Activated T-helper 17 cell treated with anti-CD3 and anti-CD28 coated beads, Interleukin-2, amount 50 U/mL, for 72 hours (primary cell): Measurements from ENCODE around the gene OSCAR. TPM values are rescaled to one million over a fixed set of nuclear protein-coding genes. Genes with fewer than 3 reads are reported as not detected.
A peak's percentile ranks its signal among the peaks of the same experiment; 100 is the strongest.

Experiments
- ATAC-seq: fragments of 150-1000 bp; cut with Tn5 transposase; replicated peaks from 2 replicates; pipeline ENCODE4 v1.10.0; 2021; ENCODE audit warnings: mild to moderate bottlenecking, moderate library complexity
- H3K27ac Mint-ChIP-seq: one replicate; pipeline ENCODE4 v1.8.0; 2022; ENCODE audit warnings: mixed read lengths
- H3K27me3 Mint-ChIP-seq: one replicate; pipeline ENCODE4 v1.8.0; 2022; ENCODE audit warnings: mixed read lengths
- H3K36me3 Mint-ChIP-seq: one replicate; pipeline ENCODE4 v1.8.0; 2022; ENCODE audit warnings: low read depth, mild to moderate bottlenecking, mixed read lengths
- H3K4me1 Mint-ChIP-seq: one replicate; pipeline ENCODE4 v1.8.0; 2022; ENCODE audit warnings: mixed read lengths
- H3K4me3 Mint-ChIP-seq: one replicate; pipeline ENCODE4 v1.8.0; 2022; ENCODE audit warnings: mild to moderate bottlenecking, mixed read lengths
- H3K9me3 Mint-ChIP-seq: one replicate; pipeline ENCODE4 v1.8.0; 2022; ENCODE audit warnings: mixed read lengths
- total RNA-seq, 2 donors: library from RNA; stranded (reverse); gene quantifications; one replicate each; pipeline ENCODE4 v1.2.3, GENCODE V29; 2022

The OSCAR gene
- total RNA-seq, 2 donors from 2014 or later = 0.58 TPM; not detected in 1

DNA sequence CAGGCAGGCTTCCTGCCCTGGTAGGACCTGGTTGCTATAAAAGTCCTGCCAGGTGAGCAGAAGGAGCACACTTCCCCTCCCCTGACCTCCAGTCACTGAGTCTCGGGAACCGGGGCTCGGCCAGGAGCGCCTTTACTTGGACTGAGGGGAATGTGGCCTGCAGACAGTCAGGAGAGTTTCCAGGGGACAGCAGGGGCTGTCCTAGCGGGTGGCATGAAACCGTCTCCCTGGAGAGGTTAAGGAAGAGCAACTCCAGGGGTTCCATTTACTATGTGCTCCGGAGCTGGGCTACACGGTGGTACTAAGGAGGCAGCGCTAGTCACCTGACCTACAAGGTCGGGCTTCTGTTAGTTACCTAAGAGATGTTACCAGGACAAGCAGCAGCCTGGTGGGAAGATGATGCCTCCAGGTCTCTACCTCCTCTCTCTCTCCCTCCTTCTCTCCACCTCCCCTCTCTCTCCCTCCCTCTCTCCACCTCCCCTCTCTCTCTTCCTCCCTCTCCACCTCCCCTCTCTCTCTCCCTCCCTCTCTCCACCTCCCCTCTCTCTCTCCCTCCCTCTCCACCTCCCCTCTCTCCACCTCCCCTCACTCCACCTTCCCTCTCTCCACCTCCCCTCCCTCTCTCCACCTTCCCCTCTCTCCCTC, 32.8 kb upstream of the OSCAR start:
- Mint-ChIP-seq H3K27ac (no peak overlapping the region), H3K4me3 (no peak overlapping the region), H3K9me3 (no peaks in the 10 kb centered on the region), H3K27me3 (no peaks in the 10 kb centered on the region), H3K4me1 (peaks cover 5% of the 10 kb centered on the region), H3K36me3 (peaks cover 40% of the 10 kb centered on the region)
- ATAC-seq = no peak

GRCh38 chr19:54129617-54129996, 29.0 kb upstream of the OSCAR start:
- Mint-ChIP-seq H3K27ac (no peak overlapping the region), H3K4me1 (no peaks in the 10 kb centered on the region), H3K4me3 (no peak overlapping the region), H3K36me3 (peaks cover 67% of the 10 kb centered on the region), H3K27me3 (no peaks in the 10 kb centered on the region), H3K9me3 (no peaks in the 10 kb centered on the region)
- ATAC-seq = no peak

DNA sequence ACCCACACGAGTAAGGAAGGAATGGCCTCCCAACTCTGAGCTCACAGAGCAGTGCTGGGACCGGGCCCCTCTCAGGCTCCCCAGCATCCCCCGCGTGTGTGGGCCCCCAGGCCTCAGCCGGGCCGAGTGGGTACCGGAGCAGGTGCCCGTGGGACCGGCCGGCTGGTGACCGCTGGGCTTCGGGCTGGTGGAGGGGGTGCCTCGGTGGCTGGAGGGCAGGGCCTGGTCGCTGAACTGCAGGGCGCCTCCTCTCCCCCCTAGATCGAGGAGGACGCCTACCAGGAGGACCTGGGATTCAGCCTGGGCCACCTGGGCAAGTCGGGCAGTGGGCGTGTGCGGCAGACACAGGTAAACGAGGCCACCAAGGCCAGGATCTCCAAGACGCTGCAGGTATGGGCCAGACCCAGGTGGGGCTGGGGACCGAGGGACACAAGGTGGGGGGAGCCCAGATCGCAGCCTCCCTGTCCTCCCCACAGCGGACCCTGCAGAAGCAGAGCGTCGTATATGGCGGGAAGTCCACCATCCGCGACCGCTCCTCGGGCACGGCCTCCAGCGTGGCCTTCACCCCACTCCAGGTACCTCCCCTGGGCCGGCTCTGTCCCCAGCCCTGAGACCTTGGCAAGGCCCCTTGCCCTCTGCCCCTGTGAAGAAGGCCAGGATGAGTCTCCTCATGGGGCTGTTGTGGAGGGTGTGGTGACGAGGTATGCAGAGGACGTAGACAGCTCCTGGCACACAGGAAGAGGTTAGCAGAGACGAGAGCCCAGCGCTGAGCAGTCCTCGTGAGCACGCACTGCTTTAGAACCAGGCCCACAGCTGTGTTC, 28.4 kb upstream of the OSCAR start:
- Mint-ChIP-seq H3K9me3 (no peaks in the 10 kb centered on the region), H3K27ac (no peak overlapping the region), H3K36me3 (peaks cover 73% of the 10 kb centered on the region), H3K4me3 (no peak overlapping the region), H3K27me3 (no peaks in the 10 kb centered on the region), H3K4me1 (no peaks in the 10 kb centered on the region)
- no peak for ATAC-seq

GRCh38 chr19:54128441-54128725, 27.8 kb upstream of the OSCAR start:
- Mint-ChIP-seq H3K36me3 (peaks cover 79% of the 10 kb centered on the region), H3K27me3 (no peaks in the 10 kb centered on the region), H3K27ac (no peak overlapping the region), H3K4me1 (no peaks in the 10 kb centered on the region), H3K9me3 (no peaks in the 10 kb centered on the region), H3K4me3 (no peak overlapping the region)
- ATAC-seq = no peak

DNA sequence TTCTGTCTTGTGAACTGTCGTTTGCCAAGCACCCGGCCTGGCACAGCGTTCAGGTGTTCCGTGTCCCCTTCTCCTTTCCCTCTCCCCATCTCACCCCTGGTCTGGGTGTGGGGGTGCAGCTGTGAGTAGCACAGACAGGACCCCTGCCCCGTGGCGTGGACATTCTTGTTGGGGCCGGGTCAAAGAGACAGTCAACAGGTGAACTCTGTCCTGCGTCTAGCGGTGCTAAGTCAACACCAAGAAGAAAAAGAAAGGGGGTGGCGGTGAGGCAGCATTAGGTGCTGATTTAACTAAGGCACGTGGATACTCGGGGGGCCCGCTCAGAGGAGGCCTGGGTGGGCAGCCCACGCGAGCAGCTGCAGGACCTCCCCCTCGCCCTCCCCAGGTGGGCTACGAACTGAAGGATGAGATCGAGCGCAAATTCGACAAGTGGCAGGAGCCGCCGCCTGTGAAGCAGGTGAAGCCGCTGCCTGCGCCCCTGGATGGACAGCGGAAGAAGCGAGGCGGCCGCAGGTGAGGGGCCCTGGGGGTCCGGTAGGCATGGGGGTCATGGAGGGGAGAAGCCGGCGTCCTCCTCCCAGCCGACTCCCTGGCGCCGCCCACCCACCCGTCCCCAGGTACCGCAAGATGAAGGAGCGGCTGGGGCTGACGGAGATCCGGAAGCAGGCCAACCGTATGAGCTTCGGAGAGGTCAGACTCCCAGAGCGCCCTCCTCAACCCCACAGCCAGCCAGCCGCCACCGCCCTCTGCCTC, 27.3 kb upstream of the OSCAR start:
- no peak for ATAC-seq
- no peaks in the 10 kb centered on the region for H3K4me1 Mint-ChIP-seq
- H3K36me3 Mint-ChIP-seq = peaks cover 84% of the 10 kb centered on the region
- H3K4me3 Mint-ChIP-seq = no peak overlapping the region
- no peaks in the 10 kb centered on the region for H3K9me3 Mint-ChIP-seq
- no peak overlapping the region for H3K27ac Mint-ChIP-seq
- no peaks in the 10 kb centered on the region for H3K27me3 Mint-ChIP-seq

DNA sequence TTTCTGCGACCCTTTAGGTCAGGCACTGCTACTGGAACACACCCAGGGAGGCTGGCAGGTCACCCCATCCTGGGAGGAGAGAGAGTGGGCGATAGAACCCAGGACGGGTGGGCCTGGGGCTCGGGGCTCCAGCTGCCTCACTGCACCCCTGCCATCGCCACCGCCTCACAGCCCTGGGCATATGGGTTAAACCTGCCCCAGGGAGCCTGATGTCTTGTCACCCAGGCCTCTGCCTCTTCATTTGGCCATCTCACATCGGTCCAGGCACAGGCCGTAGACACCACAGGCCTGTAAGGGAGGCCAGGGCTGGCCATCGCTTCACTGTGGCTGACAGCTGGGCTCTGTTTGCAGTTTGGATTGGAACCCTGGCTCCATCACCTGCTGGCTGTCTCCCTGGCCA, 25.1 kb upstream of the OSCAR start:
- Mint-ChIP-seq H3K9me3 (no peaks in the 10 kb centered on the region), H3K4me3 (no peak overlapping the region), H3K4me1 (no peaks in the 10 kb centered on the region), H3K27me3 (no peaks in the 10 kb centered on the region), H3K36me3 (peaks cover 93% of the 10 kb centered on the region), H3K27ac (no peak overlapping the region)
- ATAC-seq = no peak

GRCh38 chr19:54124393-54124792, 23.8 kb upstream of the OSCAR start:
- no peaks in the 10 kb centered on the region for H3K9me3 Mint-ChIP-seq
- H3K4me3 Mint-ChIP-seq = no peak overlapping the region
- H3K36me3 Mint-ChIP-seq = peaks cover 97% of the 10 kb centered on the region
- no peaks in the 10 kb centered on the region for H3K4me1 Mint-ChIP-seq
- ATAC-seq = no peak
- no peak overlapping the region for H3K27ac Mint-ChIP-seq
- H3K27me3 Mint-ChIP-seq = no peaks in the 10 kb centered on the region

- Mint-ChIP-seq H3K9me3 (no peaks in the 10 kb centered on the region), H3K27ac (no peak overlapping the region), H3K27me3 (no peaks in the 10 kb centered on the region), H3K36me3 (peaks cover 95% of the 10 kb centered on the region), H3K4me3 (no peak overlapping the region), H3K4me1 (no peaks in the 10 kb centered on the region)
- ATAC-seq = no peak
Measured at GRCh38 chr19:54123682-54124081, 23.1 kb upstream of the OSCAR start.

DNA sequence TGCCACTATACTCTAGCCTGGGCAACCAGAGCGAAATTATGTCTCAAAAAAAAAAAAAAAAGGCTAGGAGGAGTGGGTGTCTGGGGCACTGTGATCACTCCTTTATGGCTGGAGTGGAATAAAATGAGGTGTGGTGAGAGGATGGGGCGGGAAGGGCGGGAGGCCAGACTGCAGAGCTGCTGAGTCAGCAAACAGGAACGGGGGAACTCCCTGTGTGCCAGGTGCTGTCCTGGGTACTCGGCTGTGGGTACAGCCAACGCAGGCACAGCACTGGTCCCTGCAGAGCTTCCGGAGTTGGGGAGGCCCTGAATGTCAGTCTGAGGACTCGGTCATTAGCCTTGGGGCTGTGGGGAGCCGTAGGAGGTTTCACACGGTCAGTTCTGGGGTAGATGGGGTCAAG, 20.7 kb upstream of the OSCAR start:
- no peaks in the 10 kb centered on the region for H3K9me3 Mint-ChIP-seq
- H3K36me3 Mint-ChIP-seq = peaks cover 84% of the 10 kb centered on the region
- peaks cover 8% of the 10 kb centered on the region for H3K4me1 Mint-ChIP-seq
- no peak overlapping the region for H3K27ac Mint-ChIP-seq
- H3K27me3 Mint-ChIP-seq = no peaks in the 10 kb centered on the region
- ATAC-seq = no peak
- no peak overlapping the region for H3K4me3 Mint-ChIP-seq

DNA sequence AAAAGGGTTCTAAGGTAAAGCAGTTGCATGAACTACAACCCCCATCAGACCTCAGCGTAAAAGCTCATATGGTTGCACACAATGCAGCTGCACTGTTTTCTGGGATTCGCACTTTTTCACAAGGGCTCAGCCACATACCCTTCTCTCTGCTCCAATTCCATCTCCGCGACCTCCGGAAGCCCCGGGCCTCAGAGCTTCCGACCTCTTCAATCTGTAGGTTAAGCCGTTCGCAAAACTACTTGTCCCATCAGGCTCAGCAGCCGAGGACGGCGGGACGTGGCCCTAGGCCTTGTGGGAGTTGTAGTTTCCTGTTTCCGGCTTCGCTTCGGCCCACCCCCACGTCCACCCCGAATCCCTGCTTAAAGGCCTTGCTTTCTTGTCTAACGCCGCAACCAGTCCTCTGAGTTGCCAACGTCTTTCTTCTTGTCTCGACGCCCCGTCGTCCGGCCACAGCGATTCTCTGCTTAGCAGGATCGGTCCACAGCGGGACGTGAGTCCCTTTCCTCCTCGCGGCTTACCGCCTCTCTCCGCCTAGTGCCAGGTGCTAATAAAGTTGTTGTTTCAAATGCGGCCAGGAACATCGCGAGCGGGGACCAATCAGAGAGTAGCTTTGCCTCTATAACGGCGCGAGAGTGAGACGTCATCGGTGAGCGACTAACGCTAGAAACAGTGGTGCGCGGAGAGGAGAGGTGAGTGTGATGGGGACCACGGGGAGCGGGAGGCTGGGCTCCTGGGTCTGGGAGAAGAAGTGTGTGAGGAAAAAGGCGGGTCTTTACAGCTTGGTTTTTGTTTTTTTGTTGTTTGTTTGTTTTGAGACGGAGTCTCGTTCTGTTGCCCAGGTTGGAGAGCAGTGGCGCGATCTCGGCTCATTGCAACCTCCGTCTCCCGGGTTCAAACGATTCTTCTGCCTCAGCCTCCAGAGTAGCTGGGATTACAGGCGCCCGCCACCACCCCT, 14.8 kb upstream of the OSCAR start, which contains the start of the genes PRPF31 and TFPT:
TSS of gene PRPF31 (plus strand) at position 646 of the 955 bp plus-strand sequence. CDS start 2,525 bp downstream, outside the sequence.
TSS of gene TFPT (minus strand) at position 549 of the 955 bp plus-strand sequence. CDS start at position 161, 388 bp downstream.
- Mint-ChIP-seq H3K9me3 (no peaks in the 10 kb centered on the region), H3K27me3 (no peaks in the 10 kb centered on the region), H3K4me3 (peak within 1 kb of the TSS; percentile 91), H3K36me3 (peaks cover 80% of the 10 kb centered on the region), H3K27ac (peak within 1 kb of the TSS; percentile 94), H3K4me1 (peaks cover 18% of the 10 kb centered on the region)
- ATAC-seq = peak; percentile 96

- H3K27me3 Mint-ChIP-seq = no peaks in the 10 kb centered on the region
- no peaks in the 10 kb centered on the region for H3K9me3 Mint-ChIP-seq
- ATAC-seq = peak; percentile 38
- H3K4me3 Mint-ChIP-seq = peak overlapping the region; percentile 91
- peaks cover 80% of the 10 kb centered on the region for H3K36me3 Mint-ChIP-seq
- peaks cover 18% of the 10 kb centered on the region for H3K4me1 Mint-ChIP-seq
- peak overlapping the region; percentile 94 for H3K27ac Mint-ChIP-seq
Measured at GRCh38 chr19:54114340-54115108, 13.9 kb upstream of the OSCAR start.

DNA sequence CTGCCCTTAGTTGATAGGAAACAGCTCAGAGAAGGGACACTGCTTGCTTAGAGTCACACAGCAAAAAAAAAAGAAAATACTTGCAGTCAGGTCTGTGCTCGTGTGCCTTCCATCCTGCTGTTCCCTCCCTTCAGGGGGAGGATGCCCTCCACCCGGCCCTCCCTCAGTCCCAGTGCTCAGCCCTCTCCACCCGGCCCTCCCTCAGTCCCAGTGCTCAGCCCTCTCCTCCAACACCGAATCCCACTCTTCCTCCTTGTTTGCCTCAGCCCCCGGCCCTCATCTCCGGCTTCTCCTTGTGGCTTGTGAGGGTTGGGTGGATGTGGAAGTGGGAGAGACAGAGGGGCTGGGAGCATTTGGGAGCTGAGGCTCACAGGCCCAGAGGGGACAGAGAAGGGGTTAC, 9.0 kb upstream of the OSCAR start:
- H3K27me3 Mint-ChIP-seq = no peaks in the 10 kb centered on the region
- no peak overlapping the region for H3K27ac Mint-ChIP-seq
- no peak for ATAC-seq
- peaks cover 10% of the 10 kb centered on the region for H3K4me1 Mint-ChIP-seq
- no peaks in the 10 kb centered on the region for H3K9me3 Mint-ChIP-seq
- peaks cover 95% of the 10 kb centered on the region for H3K36me3 Mint-ChIP-seq
- H3K4me3 Mint-ChIP-seq = no peak overlapping the region

GRCh38 chr19:54108496-54108895, 7.9 kb upstream of the OSCAR start:
- no peak for ATAC-seq
- H3K27ac Mint-ChIP-seq = no peak overlapping the region
- H3K9me3 Mint-ChIP-seq = no peaks in the 10 kb centered on the region
- H3K27me3 Mint-ChIP-seq = no peaks in the 10 kb centered on the region
- H3K36me3 Mint-ChIP-seq = peaks cover 83% of the 10 kb centered on the region
- peaks cover 10% of the 10 kb centered on the region for H3K4me1 Mint-ChIP-seq
- no peak overlapping the region for H3K4me3 Mint-ChIP-seq
